Measurements from ENCODE around the gene MBP. TPM values are rescaled to one million over a fixed set of nuclear protein-coding genes. Genes with fewer than 3 reads are reported as not detected.

MBP gene
- total and polyA plus RNA-seq, 2 donors (not counting 3 experiments of a cell fraction or from before 2014, with no cell fraction given), result 1.7 to 2.3 TPM

DNA sequence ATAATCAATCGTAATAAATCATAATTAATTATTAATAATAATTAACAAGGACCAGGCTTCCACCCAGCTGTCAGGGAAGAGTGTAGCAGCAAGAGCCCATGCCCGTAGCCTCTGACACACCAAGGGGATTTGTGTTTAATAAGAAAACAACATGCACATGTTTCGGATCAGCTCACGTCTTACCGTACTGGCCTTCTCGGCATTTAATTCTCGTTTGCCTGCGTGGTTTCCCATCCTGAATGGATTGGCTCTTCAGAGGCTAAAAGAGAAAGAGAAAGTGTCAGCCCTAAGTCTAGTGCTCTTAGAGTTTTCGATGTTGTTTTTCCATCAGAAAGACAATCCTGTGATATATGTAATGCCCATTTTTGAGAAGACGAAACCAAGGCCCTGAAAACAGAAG lies 27.6 kb downstream of the MBP start:
- DNase-seq (ENCODE audit: low read depth, low spot score) (no peak), FAIRE-seq (no peak)
- Histone ChIP-seq H4K20me1 (replicated peaks; ENCODE audit: control insufficient read depth, extremely low read depth, insufficient read depth, low read length) (no peaks in the 10 kb centered on the region), H3K9me1 (replicated peaks; ENCODE audit: control insufficient read depth, extremely low read depth, insufficient read depth, low read length) (no peaks in the 10 kb centered on the region), H3K4me2 (ENCODE audit: insufficient read depth, low read length) (no peak overlapping the region), H3K36me3 (ENCODE audit: control insufficient read depth in 2 of 2, extremely low read depth in 1 of 2, insufficient read depth in 2 of 2, low read length in 2 of 2) (no peaks in the 10 kb centered on the region), H3K27ac (ENCODE audit: insufficient read depth, low read depth, low read length) (no peak overlapping the region), H3K9ac (replicated peaks; ENCODE audit: extremely low read depth, insufficient read depth, low read length) (no peak overlapping the region), H3K79me2 (ENCODE audit: control insufficient read depth, insufficient read depth, low read length) (no peaks in the 10 kb centered on the region), H3K9me3 (replicated peaks; ENCODE audit: control insufficient read depth, insufficient read depth, low read length) (no peaks in the 10 kb centered on the region), H3K27me3 (ENCODE audit: control insufficient read depth in 2 of 2, insufficient read depth in 2 of 2, low read length in 2 of 2) (no peaks in the 10 kb centered on the region), H3K4me3 (replicated peaks in 1 of 3; ENCODE audit: insufficient read depth in 1 of 3, low read depth in 1 of 3, low read length in 3 of 3) (no peak overlapping the region), H2AFZ (ENCODE audit: low read depth, low read length) (no peak overlapping the region), H3K4me1 (ENCODE audit: control insufficient read depth, extremely low read depth, insufficient read depth, low read length) (peaks cover 43% of the 10 kb centered on the region)
- BruUV-seq (replicated peaks), result no TSS peak
- POLR2A ChIA-PET, result no interaction called here
- intact Hi-C loops (cut with micrococcal nuclease) (no loop called here), dilution Hi-C loops (cut with MboI; ENCODE audit: extremely low pct_ligation_motif_present, low sequenced_read_pairs) (no loop called here)
- CTCF ChIA-PET, result interaction anchor here (1.0 to 1.7 kb wide), 6 partner anchors 10 to 50 kb away, joined by 3 to 5 read pairs (median 4); no protein-coding TSS in a partner anchor
- TF ChIP-seq POLR2A (IDR thresholded peaks at IDR 0.05; ENCODE audit: low read depth, low read length) (no peak), GATA2 (IDR thresholded peaks at IDR 0.05; ENCODE audit: insufficient read depth, insufficient read length, low read depth, low read length) (no peak), FOS (IDR thresholded peaks at IDR 0.05; ENCODE audit: borderline replicate concordance, insufficient read depth, low read length) (no peak), POLR2AphosphoS5 (IDR thresholded peaks at IDR 0.05; ENCODE audit: insufficient read depth, low read depth, low read length) (no peak)
- TF ChIP-seq, protein P1, sequence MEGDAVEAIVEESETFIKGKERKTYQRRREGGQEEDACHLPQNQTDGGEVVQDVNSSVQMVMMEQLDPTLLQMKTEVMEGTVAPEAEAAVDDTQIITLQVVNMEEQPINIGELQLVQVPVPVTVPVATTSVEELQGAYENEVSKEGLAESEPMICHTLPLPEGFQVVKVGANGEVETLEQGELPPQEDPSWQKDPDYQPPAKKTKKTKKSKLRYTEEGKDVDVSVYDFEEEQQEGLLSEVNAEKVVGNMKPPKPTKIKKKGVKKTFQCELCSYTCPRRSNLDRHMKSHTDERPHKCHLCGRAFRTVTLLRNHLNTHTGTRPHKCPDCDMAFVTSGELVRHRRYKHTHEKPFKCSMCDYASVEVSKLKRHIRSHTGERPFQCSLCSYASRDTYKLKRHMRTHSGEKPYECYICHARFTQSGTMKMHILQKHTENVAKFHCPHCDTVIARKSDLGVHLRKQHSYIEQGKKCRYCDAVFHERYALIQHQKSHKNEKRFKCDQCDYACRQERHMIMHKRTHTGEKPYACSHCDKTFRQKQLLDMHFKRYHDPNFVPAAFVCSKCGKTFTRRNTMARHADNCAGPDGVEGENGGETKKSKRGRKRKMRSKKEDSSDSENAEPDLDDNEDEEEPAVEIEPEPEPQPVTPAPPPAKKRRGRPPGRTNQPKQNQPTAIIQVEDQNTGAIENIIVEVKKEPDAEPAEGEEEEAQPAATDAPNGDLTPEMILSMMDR (IDR thresholded peaks at IDR 0.05; ENCODE audit: extremely low read depth in 1 of 2, insufficient read depth in 1 of 2, low read depth in 1 of 2, low read length in 2 of 2), result no peak

DNA sequence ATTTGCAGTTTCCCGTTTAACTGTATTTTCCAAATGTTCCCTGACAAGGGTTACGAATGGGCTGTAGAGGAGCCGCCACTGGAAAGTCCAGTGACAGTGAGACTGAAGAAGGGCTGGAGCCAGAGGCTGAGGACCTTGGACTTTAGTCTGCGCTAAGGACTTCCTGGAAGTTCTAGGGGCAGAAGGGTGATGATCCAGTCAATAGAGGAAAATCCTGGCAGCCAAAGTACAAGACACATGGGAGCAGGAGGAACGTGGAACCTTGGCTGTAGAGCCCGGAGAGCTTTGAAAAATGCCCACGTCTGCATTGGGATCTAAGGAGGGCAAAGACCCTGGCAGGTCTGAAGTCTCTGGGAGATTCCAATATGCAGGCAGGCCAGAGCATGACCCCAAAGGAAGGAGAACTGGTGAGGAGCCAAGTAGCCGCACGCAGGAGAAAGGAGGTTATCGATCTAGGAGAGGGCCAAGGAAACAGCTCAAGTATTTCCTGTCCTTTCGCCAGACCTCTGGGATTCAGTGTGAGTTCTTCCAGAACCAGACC lies 28.5 kb downstream of the MBP start:
- Histone ChIP-seq H4K20me1 (replicated peaks; ENCODE audit: control insufficient read depth, extremely low read depth, insufficient read depth, low read length) (no peaks in the 10 kb centered on the region), H3K4me3 (replicated peaks in 1 of 3; ENCODE audit: insufficient read depth in 1 of 3, low read depth in 1 of 3, low read length in 3 of 3) (no peak overlapping the region), H3K27ac (ENCODE audit: insufficient read depth, low read depth, low read length) (peak overlapping the region; percentile 96), H3K4me1 (ENCODE audit: control insufficient read depth, extremely low read depth, insufficient read depth, low read length) (peaks cover 45% of the 10 kb centered on the region), H3K9me3 (replicated peaks; ENCODE audit: control insufficient read depth, insufficient read depth, low read length) (no peaks in the 10 kb centered on the region), H2AFZ (ENCODE audit: low read depth, low read length) (peak overlapping the region; percentile 57), H3K79me2 (ENCODE audit: control insufficient read depth, insufficient read depth, low read length) (no peaks in the 10 kb centered on the region), H3K27me3 (ENCODE audit: control insufficient read depth in 2 of 2, insufficient read depth in 2 of 2, low read length in 2 of 2) (no peaks in the 10 kb centered on the region), H3K36me3 (ENCODE audit: control insufficient read depth in 2 of 2, extremely low read depth in 1 of 2, insufficient read depth in 2 of 2, low read length in 2 of 2) (no peaks in the 10 kb centered on the region), H3K9me1 (replicated peaks; ENCODE audit: control insufficient read depth, extremely low read depth, insufficient read depth, low read length) (no peaks in the 10 kb centered on the region), H3K4me2 (ENCODE audit: insufficient read depth, low read length) (peak overlapping the region; percentile 63), H3K9ac (replicated peaks; ENCODE audit: extremely low read depth, insufficient read depth, low read length) (peak overlapping the region; percentile 20)
- ChIA-PET POLR2A (no interaction called here), CTCF (interaction anchor here (0.9 to 1.7 kb wide), 5 partner anchors 11 to 108 kb away, joined by 3 to 4 read pairs (median 3); no protein-coding TSS in a partner anchor)
- TF ChIP-seq FOS (IDR thresholded peaks at IDR 0.05; ENCODE audit: borderline replicate concordance, insufficient read depth, low read length), result no peak
- peak; percentile 32 for TF ChIP-seq POLR2AphosphoS5 (IDR thresholded peaks at IDR 0.05; ENCODE audit: insufficient read depth, low read depth, low read length)
- no peak for TF ChIP-seq EZH2 (IDR thresholded peaks at IDR 0.05; ENCODE audit: borderline replicate concordance, low read depth, low read length, severe bottlenecking)
- TF ChIP-seq GATA2 (IDR thresholded peaks at IDR 0.05; ENCODE audit: insufficient read depth, insufficient read length, low read depth, low read length), result peak; percentile 51
- peak; percentile 77 for FAIRE-seq
- intact Hi-C loops (cut with micrococcal nuclease), result loop anchor here (5.0 kb wide), 2 partner anchors 102 to 282 kb away; partner anchors contain the start of gene ZNF236
- DNase-seq (ENCODE audit: low read depth, low spot score), result peak; percentile 46
- no TSS peak for BruUV-seq (replicated peaks)
- dilution Hi-C loops (cut with MboI; ENCODE audit: extremely low pct_ligation_motif_present, low sequenced_read_pairs), result no loop called here

All from endothelial cell of umbilical vein (primary cell).